GM12878 (cell line): ENCODE results near the gene TRAF7. TPM values are rescaled to one million over a fixed set of nuclear protein-coding genes. Genes with fewer than 3 reads are reported as not detected.
A peak's percentile ranks its signal among the peaks of the same experiment; 100 is the strongest.

ENCODE experiments used
- ATAC-seq: fragments of 200-7000 bp; cut with Tn5 transposase; 3 replicates; pipeline ENCODE4 v1.9.1; 2020; ENCODE audit warnings: mild to moderate bottlenecking, moderate library complexity
- BruUV-seq: library from RNA; stranded (reverse); fragments of 400-500 nt; replicated peaks from 2 replicates; lab custom pipeline; 2021; lab: Mats Ljungman, UMichigan
- CTCF ChIA-PET: fragments of 300-600 bp; sonication (Branson Sonifier 250); formaldehyde crosslinking; extraction: SDS; loops from one replicate; lab custom pipeline; 2021; ENCODE audit warnings: inconsistent platforms; lab: Yijun Ruan, JAX
- POLR2A ChIA-PET: fragments of 350-600 bp; formaldehyde crosslinking; extraction: SDS; loops from one replicate; lab custom pipeline; 2021; ENCODE audit warnings: inconsistent platforms; lab: Charles Lee
- RAD21 ChIA-PET: fragments of 300-600 bp; sonication (Branson Sonifier 250); formaldehyde crosslinking; loops from one replicate; lab custom pipeline; 2023; ENCODE audit warnings: antibody characterized with exemption; ENCODE audit not compliant: unreplicated experiment; lab: Charles Lee
- SMC1A ChIA-PET: fragments of 300-600 bp; sonication (Branson Sonifier 250); formaldehyde crosslinking; loops from one replicate; lab custom pipeline; 2023; ENCODE audit not compliant: unreplicated experiment, uncharacterized antibody; lab: Charles Lee
- DNase-seq: peaks from one replicate; pipeline ENCODE4 v3.0.0-alpha.2; 2011; ENCODE audit warnings: low read depth, low spot score
- FAIRE-seq: peaks from 3 replicates; lab custom pipeline; 2011; peaks lifted over from hg19 to GRCh38; lab: Jason Lieb, UNC
- H2AFZ ChIP-seq: 2 replicates; pipeline ENCODE4 v1.6.0; 2011; ENCODE audit warnings: low read depth, low read length, control low read depth; ENCODE audit not compliant: control insufficient read depth
- H3K27ac ChIP-seq: 2 replicates; pipeline ENCODE4 v1.5.1; 2011; ENCODE audit warnings: control low read depth; ENCODE audit not compliant: control insufficient read depth, insufficient read depth
- H3K27me3 ChIP-seq, 2 experiments: replicated peaks in 1 of 2; 2 replicates each; pipeline versions ENCODE4 v1.6.0 to v1.6.1; 2011; ENCODE audit warnings: low read length in 1 of 2; ENCODE audit not compliant: control insufficient read depth in 2 of 2, insufficient read depth in 2 of 2
- H3K36me3 ChIP-seq, 2 experiments: 2 replicates each; pipeline ENCODE4 v1.5.1; 2011; ENCODE audit warnings: low read length in 1 of 2; ENCODE audit not compliant: control insufficient read depth in 2 of 2, insufficient read depth in 2 of 2
- H3K4me1 ChIP-seq: 2 replicates; pipeline ENCODE4 v1.6.1; 2011; ENCODE audit warnings: mild to moderate bottlenecking, low read length, moderate library complexity, mixed read lengths; ENCODE audit not compliant: control insufficient read depth, insufficient read depth
- H3K4me2 ChIP-seq: 2 replicates; pipeline ENCODE4 v1.6.0; 2011; ENCODE audit warnings: control low read depth; ENCODE audit not compliant: control insufficient read depth, insufficient read depth
- H3K4me3 ChIP-seq: fragments of 200-600 bp; sonication (generic); 2 replicates; pipeline ENCODE4 v1.5.1; 2016
- H3K79me2 ChIP-seq: 2 replicates; pipeline ENCODE4 v1.6.0; 2011; ENCODE audit warnings: low read length; ENCODE audit not compliant: control insufficient read depth, insufficient read depth
- H3K9ac ChIP-seq: 2 replicates; pipeline ENCODE4 v1.8.0; 2011; ENCODE audit warnings: low read length, control low read depth, mixed read lengths; ENCODE audit not compliant: control insufficient read depth, insufficient read depth
- H3K9me3 ChIP-seq: replicated peaks from 3 replicates; pipeline ENCODE4 v1.5.1; 2011; ENCODE audit warnings: mild to moderate bottlenecking, low read length; ENCODE audit not compliant: control insufficient read depth, insufficient read depth
- H4K20me1 ChIP-seq: 2 replicates; pipeline ENCODE4 v1.6.0; 2011; ENCODE audit not compliant: control insufficient read depth, insufficient read depth
- CHD2 ChIP-seq: IDR thresholded peaks from 2 replicates; pipeline ENCODE4 v1.6.1; 2011; ENCODE audit warnings: low read depth, low read length, improper control_type of control experiment, borderline replicate concordance
- MTA3 ChIP-seq: IDR thresholded peaks from 2 replicates; pipeline ENCODE4 v1.6.1; 2012; ENCODE audit warnings: low read length, inconsistent platforms, borderline replicate concordance
- PKNOX1 ChIP-seq: fragments of 450-650 bp; IDR thresholded peaks from 2 replicates; pipeline ENCODE4 v1.6.1; 2016; ENCODE audit warnings: mild to moderate bottlenecking
- POLR2A ChIP-seq: IDR thresholded peaks from 2 replicates; pipeline ENCODE4 v1.6.1; 2011; ENCODE audit warnings: low read depth, mild to moderate bottlenecking, low read length
- POLR2AphosphoS2 ChIP-seq: IDR thresholded peaks from 2 replicates; pipeline ENCODE4 v1.6.1; 2011; ENCODE audit warnings: low read depth, mild to moderate bottlenecking, low read length, improper control_type of control experiment, moderate library complexity
- RCOR1 ChIP-seq: conservative IDR thresholded peaks from 2 replicates; pipeline ENCODE4 v1.6.1; 2012; ENCODE audit warnings: low read depth, low read length, improper control_type of control experiment
- RFX5 ChIP-seq: IDR thresholded peaks from 2 replicates; pipeline ENCODE4 v1.6.1; 2011; ENCODE audit warnings: low read depth, low read length, improper control_type of control experiment
- SMAD5 ChIP-seq: IDR thresholded peaks from 2 replicates; pipeline ENCODE4 v1.6.1; 2016; ENCODE audit warnings: antibody characterized with exemption, low read depth
- SP1 ChIP-seq: IDR thresholded peaks from one replicate; pipeline ENCODE4 v1.6.1; 2011; ENCODE audit warnings: low read depth, low read length
- SUPT20H ChIP-seq: IDR thresholded peaks from 2 replicates; pipeline ENCODE4 v1.6.1; 2011; ENCODE audit warnings: low read depth, mild to moderate bottlenecking, low read length, moderate library complexity, borderline replicate concordance; ENCODE audit not compliant: control insufficient read depth
- USF1 ChIP-seq: IDR thresholded peaks from 2 replicates; pipeline ENCODE4 v1.6.1; 2011; ENCODE audit warnings: borderline replicate concordance, low read depth, mild to moderate bottlenecking, moderate library complexity, mixed read lengths, low read length; ENCODE audit not compliant: insufficient read depth; ENCODE audit errors: extremely low read length
- ZBED1 ChIP-seq: IDR thresholded peaks from 2 replicates; pipeline ENCODE4 v1.6.1; 2016; ENCODE audit warnings: borderline replicate concordance
- ZNF687 ChIP-seq: fragments of 450-650 bp; IDR thresholded peaks from 2 replicates; pipeline ENCODE4 v1.6.1; 2017; ENCODE audit warnings: mild to moderate bottlenecking, moderate library complexity
- WGBS: methylation state at CpG from one replicate; pipeline ENCODE4 v1.1.6; 2016; ENCODE audit warnings: low lambda C conversion rate; ENCODE audit not compliant: insufficient replicate concordance, insufficient coverage; ENCODE audit errors: missing lambda C conversion rate; 5-methylcytosine and 5-hydroxymethylcytosine counted together
- in situ Hi-C: fragments of 300-500 bp; cut with MboI; formaldehyde crosslinking; loops from 9 replicates; pipeline ENCODE4 v1.14.3; 2018; ENCODE audit warnings: mixed read lengths
- intact Hi-C: fragments of 100-400 bp; cut with micrococcal nuclease; formaldehyde crosslinking; loops from one replicate; pipeline ENCODE4 v1.14.2; 2022; ENCODE audit not compliant: unreplicated experiment
- polyA plus RNA-seq, 11 experiments: library from polyadenylated mRNA; depleted of rRNA in 4 of 11; unstranded in 6 of 11; stranded (reverse) in 5 of 11; fragments of >200 nt; fragmentation: Nextera tagmentation in 4 of 11; fragmentation: Illumina TruSeq in 1 of 11; extraction: Ambion mirVana in 4 of 11; extraction: Trizol in 1 of 11; gene quantifications; 1 replicate in 1 of 11; 2 replicates in 10 of 11; pipeline versions ENCODE4 v1.2.1 to v1.2.3, GENCODE V29; 2011 to 2016; ENCODE audit warnings: inconsistent platforms in 2 of 11, missing spikeins in 2 of 11, low read depth in 1 of 11
- total RNA-seq, 4 experiments: library from RNA; depleted of rRNA in 3 of 4; stranded (reverse); fragments of >200 nt in 3 of 4; fragmentation: Illumina TruSeq in 1 of 4; extraction: Trizol in 1 of 4; gene quantifications; 2 replicates each; pipeline versions ENCODE4 v1.2.1 to v1.2.3, GENCODE V29; 2013 to 2021

TRAF7 gene
- total and polyA plus RNA-seq, 10 of the 15 experiments (the other 5 are each of a cell fraction or from before 2014, with no cell fraction given): 0.61 to 87.0 (median 30.0) TPM

- TF ChIP-seq USF1 (no peak), MTA3 (peak; percentile 39; the same call in 1 of the 2 replicates), ZNF687 (no peak)
Measured at GRCh38 chr16:2210386-2211365, 55.1 kb downstream of the TRAF7 start, which contains the start of gene BRICD5 (continued).

- no peak overlapping the region for H3K4me3 ChIP-seq
- POLR2A ChIA-PET: interaction anchor here (1.1 kb wide), 1 partner anchor 57 kb away, joined by 4 read pairs; the partner anchor contains the start of gene TRAF7
- H3K9me3 ChIP-seq: no peaks in the 10 kb centered on the region
- no peak for ATAC-seq
- H3K27me3 ChIP-seq: no peaks in the 10 kb centered on the region
- no peak for FAIRE-seq
- no peaks in the 10 kb centered on the region for H4K20me1 ChIP-seq
- CTCF ChIA-PET: interaction anchor here (1.0 to 1.1 kb wide), 2 partner anchors 17 to 40 kb away, joined by 3 read pairs; partner anchors contain the start of gene ECI1
- TF ChIP-seq SMAD5 (peak; percentile 43; the same call in 1 of the 2 replicates), POLR2A (peak; percentile 59; the same call in 1 of the 2 replicates), ZBED1 (no peak), RCOR1 (no peak), POLR2AphosphoS2 (0 out of 2 replicates have a peak, but pooled peaks have one; percentile 22), SUPT20H (no peak), RFX5 (no peak), SP1 (no peak), PKNOX1 (no peak), CHD2 (no peak)
- H3K4me2 ChIP-seq: no peak overlapping the region; the same call in 1 of the 2 replicates
- in situ Hi-C loops (no loop called here), intact Hi-C loops (no loop called here)
- H3K79me2 ChIP-seq: peaks cover 23% of the 10 kb centered on the region
- H3K9ac ChIP-seq: no peak overlapping the region
- no peak for DNase-seq
- H3K27ac ChIP-seq: no peak overlapping the region
- 65% methylated on average over 11 of the region's 11 CpGs for WGBS
- H3K4me1 ChIP-seq: peaks cover 2% of the 10 kb centered on the region; the same call in 1 of the 2 replicates
- H3K36me3 ChIP-seq: peaks cover 8 to 19% of the 10 kb centered on the region in 2 experiments; a peak in 3 of 4 replicates
- SMC1A ChIA-PET: no interaction called here
- RAD21 ChIA-PET: no interaction called here
- BruUV-seq: no TSS peak
- no peak overlapping the region for H2AFZ ChIP-seq
Measured at GRCh38 chr16:2211923-2212347, 56.4 kb downstream of the TRAF7 start.
